Activated T-cell treated with anti-CD3 and anti-CD28 coated beads for 24 hours (primary cell): Measurements from ENCODE around the gene SP3.
"Not testable (repeated sequence)": the region's sequence is repeated elsewhere in the genome, so short reads cannot be mapped to it uniquely, and the experiment has no call there.

Experiments
- DNase-seq: peaks from one replicate; pipeline ENCODE4 v3.0.0-alpha.2; 2020; ENCODE audit warnings: low read depth

Gene SP3

GRCh38 chr2:173889464-173889863 is 75.7 kb downstream of the SP3 start:
- not testable (repeated sequence) for DNase-seq

GRCh38 chr2:173886613-173887012 is 78.6 kb downstream of the SP3 start:
- no peak for DNase-seq

- no peak for DNase-seq
These were observed 81.0 kb downstream of the SP3 start for GRCh38 chr2:173884025-173884802.

GRCh38 chr2:173881886-173882285 is 83.3 kb downstream of the SP3 start:
- DNase-seq = no peak

- DNase-seq = no peak
These were observed 83.7 kb downstream of the SP3 start for GRCh38 chr2:173881461-173881860.

DNA sequence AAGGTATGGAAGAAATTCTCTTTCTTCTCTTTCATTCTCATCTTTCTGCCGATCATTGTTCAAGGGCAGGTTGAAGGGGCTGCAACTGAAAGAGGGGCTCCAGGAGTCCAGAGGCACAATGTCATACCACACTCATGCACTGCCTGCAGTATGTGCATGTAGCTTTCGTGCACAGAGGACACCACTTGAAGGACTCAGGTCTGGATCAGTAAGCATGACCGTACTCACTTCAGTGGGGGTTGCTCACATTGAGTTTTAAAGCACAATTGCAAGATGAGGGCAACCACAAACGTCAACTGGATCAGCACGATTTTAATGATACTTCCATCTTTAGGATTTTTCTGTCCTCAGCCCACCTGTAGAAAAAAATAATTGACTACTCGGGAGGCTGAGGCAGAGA is 84.6 kb downstream of the SP3 start:
- DNase-seq = no peak

DNA sequence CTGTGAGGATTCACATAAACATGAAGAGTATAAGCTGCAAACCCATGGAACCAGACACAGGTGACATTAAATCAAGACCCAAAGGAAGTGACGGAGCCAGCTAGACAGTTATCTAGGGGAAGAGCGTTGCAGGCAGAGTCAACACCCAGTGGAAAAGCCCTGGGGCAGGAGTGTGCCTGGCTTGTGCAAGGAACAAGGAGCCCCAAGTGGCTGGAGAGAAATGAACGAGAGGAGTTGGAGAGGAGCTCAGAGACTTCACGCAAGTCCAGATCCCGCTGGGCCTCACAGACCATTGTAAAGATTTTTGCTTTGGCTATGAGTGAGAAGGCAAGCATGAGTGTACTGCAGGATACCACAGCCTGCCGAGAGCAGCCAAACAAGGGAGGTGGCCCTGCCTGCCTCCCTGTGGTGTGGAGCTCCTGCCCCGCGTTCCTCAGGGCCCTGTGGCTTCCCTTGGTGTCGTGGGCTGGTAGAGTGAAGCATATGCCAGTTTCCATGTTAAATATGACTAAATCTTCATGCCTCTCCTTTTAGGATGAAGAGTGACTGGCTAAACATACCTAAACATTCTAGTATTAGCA is 88.2 kb downstream of the SP3 start:
- no peak for DNase-seq

- DNase-seq = no peak
These were observed 90.3 kb downstream of the SP3 start for GRCh38 chr2:173874894-173875237.

DNA sequence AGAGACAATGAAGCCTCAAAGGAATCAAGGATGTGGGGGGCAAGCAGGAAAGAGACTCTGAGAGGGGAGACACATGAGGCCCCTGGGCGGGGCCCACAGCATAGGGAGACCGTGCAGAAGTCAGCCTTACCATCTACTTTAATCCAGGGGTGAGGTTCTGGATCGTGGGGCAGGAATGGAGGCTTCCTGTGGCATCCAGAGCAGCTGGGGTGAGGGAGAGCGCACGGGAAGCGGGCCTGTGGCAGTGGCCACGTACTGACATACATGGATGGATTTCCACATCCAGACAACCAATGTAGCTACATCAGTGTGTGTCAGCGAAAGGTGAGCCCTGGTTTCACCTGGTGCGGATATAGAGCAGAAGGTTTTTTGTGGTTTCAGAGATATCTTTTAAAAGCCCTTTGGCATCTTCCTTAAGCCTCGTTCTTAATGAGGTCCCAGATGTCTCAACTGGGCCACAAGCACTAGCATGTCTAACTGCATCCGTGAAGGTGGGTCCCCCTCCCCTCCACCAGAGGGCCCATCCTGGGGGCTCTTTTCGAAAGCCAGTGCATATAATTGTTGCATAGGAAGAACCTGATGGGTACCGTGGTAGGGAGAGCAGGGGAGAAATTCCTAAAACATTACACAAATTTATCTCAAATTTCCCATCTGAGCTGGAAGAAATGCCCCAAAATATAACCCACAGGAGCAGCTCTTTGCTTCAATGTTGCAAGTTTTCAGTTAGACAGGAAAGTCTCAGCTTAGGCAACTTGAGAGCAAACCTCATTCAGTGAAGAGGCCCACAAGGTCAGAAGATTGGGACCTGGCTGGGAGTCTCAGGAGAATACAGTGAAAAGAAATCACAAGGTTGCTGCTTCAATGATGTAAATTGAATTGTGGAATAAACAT is 90.9 kb downstream of the SP3 start:
- no peak for DNase-seq

- no peak for DNase-seq
These were observed 92.5 kb downstream of the SP3 start for GRCh38 chr2:173872714-173873113.

DNA sequence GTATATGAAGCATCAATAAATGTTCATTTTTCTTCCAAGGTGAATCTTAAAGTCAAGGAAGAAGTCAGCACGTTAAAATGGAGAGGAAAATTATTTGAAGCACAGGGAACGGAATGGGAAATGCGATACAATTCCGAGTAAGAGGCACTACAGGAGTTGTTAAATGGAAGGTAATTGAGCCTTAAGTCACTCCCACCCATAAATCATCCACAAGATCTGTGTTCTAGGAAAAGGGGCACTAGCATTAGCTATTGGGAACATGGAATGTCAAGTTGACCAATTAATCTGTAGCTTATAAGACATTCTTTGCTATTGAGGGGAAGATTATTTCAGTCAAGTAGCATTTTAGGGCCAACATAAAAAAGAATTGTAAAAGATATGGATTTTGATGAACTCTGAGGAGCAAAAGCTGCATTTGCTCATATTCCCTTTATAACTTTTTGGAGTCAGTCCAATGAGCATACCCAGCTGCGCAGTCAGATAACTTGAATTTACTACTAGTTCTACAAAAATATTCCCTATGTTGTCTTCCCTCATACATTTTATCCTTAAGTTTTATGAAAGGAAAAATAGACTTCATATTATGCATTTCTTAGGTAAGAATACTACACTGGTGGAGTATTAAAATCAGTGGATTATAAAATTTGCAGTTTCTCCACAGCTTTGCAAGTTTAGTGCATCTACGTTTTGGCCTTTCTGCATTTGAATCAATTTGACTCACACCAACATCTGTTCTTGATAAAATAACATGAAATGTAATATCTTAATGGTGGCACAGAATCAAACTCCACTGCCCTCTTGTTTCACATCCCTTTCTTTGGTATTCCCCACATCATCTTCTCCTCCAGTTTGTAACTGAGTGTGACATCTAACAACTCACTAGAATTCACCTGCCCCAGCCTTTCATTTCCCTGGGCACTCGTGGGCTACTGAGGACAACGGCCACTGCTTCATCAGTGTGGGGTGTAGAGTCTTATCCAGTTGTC is 95.6 kb downstream of the SP3 start:
- no peak for DNase-seq

DNA sequence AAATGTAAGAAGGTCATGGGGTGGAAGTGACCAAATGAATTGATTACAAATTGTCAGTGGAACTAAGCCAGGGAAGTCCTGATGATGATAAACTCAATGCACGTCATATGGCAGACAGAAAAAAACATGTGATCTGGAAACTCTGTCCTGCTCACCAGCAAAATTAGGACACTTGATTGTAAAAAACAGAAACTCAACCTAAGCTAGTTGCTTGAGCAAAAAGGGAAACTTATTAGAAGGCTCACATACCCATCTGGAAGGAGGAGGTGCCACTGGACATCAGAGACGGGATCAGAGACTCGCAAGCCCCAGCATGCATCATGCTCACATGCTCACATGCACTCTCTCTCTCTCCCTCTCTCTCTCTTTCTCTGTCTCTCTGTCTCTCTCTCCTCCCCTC is 96.8 kb downstream of the SP3 start:
- no peak for DNase-seq

DNA sequence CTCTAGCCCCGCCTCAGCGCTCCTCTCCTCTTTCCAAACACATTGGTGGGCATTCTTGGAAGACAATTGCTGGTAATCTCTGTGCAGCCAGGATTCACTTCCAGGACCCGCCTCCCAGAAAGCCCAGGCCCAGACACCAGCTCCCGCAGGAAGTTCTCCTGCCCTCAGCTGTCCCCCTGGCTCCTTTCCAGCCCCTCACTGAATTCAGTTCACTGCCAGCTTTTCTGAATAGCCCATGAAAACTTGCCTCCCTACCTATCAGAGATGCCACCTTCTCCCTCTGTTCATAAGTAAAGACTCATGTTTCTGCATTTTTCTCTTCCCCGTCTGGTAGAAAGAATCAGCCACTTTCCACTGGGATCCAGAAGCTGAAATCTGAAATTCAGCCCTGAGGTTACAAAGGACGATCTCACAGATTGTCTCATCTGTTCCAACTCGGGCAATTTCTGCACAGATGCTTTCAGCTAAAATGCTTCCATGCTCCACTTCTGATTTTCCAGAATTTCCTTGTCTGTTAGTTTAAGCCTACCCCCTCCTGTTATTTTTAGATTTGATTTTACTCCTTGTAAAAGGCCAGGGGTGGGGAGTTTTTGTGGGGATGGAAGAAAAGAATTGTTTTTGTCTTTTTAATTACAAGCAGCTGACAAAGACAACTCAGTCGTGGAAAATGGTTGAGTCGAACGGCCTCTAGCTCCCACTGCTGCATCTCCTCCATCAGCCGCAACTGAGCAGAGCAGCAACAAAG is 98.1 kb downstream of the SP3 start:
- no peak for DNase-seq

DNA sequence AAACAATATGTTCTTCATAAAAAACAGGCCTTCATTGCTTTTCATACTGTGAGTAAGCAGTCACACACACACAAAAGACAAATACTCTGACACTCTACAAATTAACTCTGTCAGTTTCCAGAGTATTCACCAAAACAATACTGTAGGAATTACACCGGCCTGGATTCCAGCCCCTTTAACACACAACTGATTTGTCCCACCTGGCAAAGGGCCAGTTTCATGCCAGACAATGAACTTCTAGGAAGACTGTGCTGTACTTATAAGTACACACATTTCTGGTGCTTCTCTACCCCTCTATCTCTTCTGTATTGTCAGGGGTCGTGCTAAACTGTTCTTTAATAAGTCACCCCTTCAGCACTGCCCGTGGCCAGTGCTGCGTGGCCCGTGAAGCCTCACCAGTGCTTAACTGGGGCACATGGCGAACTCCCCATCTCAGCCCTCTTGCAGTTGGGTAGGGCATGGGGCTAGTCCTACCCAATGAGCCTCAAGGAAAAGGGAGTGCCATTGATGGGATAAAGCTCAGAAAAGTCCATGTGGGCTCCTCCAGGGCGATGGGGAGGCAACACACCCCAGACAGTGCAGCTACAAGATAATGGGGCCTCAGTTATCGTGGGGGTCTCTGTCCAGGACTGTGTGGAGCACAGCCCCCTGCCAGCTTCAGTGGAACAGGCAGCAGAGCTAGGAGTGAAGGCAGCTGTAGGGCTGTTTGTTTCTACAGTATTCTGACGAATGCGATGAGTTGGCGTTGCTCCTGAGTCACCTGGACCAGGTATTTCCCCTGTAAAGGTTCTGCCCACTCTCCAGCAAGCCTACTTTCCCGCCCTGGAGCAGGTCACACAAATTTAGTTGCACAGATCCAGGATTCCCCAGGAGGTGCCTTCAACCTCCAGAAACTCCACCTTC is 99.0 kb downstream of the SP3 start:
- DNase-seq = no peak

DNA sequence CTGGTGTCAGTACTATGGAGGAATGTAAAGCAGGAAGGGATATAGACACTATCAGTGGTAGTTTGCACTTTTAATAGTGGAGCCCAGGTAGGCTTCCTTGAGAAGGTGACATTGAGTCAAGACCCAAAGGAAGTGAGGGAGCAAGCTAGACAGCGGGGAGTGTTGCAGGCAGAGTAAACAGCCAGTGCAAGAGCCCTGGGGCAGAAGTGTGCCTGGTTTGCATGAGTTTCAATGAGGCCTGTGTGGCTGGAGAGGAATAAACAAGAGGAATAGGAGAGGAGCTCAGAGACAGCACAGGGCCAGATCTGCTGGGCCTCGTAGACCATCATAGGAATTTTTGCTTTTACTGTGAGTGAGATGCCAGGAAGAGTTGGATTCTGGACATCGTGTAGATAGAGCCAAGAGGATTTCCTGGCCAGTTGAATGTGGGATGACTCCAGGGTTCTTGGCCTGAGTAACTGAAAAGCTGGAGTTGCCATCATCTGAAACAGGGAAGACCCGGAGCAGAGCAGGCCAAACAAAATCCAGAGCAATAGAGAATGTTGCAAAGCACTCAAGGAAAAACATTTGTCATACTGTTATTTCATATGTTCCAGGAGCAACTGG is 102.5 kb downstream of the SP3 start:
- no peak for DNase-seq

DNA sequence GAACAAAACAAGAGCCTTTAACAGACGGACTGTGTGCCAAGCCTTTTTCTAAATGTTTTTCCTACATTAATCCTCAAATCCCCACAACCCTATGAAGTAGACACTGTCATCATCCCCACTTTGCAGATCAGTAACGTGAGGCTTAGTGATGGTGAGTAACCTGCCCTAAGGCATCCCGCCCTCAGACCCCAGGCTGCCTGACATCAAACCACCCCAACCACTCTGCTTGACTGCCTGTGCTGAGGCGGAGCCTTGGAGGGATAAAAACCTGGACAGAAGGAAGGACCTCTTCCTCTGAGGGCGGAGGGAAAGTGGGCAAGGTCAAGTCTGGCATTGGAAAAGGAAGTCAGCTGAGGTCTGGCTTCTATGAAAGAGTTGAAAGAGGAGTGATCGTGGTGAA is 104.6 kb downstream of the SP3 start:
- DNase-seq = no peak

DNA sequence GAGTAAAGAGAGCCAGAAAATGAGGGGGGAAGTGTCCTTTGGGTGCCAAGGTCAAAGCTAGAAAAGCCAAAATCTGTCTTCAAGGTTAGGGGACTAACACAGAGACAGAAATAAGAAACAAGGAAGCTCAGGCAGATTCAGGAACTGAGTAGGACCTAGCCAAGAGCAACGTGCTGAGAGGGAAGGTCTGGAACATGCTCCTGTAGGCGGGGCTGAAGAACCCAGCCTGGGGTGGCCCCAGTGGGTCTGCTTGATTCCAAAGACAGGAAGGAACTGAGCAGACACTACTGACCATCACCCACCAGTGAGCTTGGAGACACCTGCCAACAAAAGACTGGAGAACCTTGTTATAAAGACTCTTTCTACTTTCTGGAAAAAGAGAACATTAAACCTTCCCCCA is 105.1 kb downstream of the SP3 start:
- DNase-seq = no peak

GRCh38 chr2:173858291-173858731 is 106.9 kb downstream of the SP3 start:
- DNase-seq = no peak
